ENCODE measurements around the gene ZNF618. TPM values are rescaled to one million over a fixed set of nuclear protein-coding genes. Genes with fewer than 3 reads are reported as not detected.
A peak's percentile ranks its signal among the peaks of the same experiment; 100 is the strongest.

The ZNF618 gene
- total RNA-seq, 1 donor from 2014 or later = 3.9 TPM

DNA sequence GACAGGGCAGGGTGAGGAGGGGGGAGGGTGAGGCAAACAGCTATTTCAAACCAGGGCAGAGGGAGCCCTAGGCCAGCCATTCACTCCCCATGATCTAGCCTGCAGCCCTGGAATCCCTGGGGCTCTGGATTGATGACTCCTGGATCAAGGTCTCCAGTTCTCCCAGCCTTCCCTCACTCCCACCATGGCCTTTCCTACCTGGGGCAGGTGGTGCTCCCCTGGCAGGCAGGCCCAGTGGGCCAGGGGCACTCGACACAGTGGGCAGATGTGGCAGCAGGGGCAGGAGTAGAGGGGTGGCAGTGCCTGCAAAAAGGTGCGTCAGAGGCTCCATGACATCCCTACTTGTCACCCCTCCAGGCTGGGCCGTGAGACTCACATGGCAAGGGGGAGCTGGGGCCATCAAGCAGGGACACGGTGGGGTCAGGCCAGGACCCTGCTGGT, 216.9 kb downstream of the ZNF618 start:
- H3K4me3 ChIP-seq (ENCODE audit: low read depth, low read length) = no peak overlapping the region
- TF ChIP-seq, protein P1, sequence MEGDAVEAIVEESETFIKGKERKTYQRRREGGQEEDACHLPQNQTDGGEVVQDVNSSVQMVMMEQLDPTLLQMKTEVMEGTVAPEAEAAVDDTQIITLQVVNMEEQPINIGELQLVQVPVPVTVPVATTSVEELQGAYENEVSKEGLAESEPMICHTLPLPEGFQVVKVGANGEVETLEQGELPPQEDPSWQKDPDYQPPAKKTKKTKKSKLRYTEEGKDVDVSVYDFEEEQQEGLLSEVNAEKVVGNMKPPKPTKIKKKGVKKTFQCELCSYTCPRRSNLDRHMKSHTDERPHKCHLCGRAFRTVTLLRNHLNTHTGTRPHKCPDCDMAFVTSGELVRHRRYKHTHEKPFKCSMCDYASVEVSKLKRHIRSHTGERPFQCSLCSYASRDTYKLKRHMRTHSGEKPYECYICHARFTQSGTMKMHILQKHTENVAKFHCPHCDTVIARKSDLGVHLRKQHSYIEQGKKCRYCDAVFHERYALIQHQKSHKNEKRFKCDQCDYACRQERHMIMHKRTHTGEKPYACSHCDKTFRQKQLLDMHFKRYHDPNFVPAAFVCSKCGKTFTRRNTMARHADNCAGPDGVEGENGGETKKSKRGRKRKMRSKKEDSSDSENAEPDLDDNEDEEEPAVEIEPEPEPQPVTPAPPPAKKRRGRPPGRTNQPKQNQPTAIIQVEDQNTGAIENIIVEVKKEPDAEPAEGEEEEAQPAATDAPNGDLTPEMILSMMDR (conservative IDR thresholded peaks at IDR 0.05; ENCODE audit: low read depth, low read length) = no peak

DNA sequence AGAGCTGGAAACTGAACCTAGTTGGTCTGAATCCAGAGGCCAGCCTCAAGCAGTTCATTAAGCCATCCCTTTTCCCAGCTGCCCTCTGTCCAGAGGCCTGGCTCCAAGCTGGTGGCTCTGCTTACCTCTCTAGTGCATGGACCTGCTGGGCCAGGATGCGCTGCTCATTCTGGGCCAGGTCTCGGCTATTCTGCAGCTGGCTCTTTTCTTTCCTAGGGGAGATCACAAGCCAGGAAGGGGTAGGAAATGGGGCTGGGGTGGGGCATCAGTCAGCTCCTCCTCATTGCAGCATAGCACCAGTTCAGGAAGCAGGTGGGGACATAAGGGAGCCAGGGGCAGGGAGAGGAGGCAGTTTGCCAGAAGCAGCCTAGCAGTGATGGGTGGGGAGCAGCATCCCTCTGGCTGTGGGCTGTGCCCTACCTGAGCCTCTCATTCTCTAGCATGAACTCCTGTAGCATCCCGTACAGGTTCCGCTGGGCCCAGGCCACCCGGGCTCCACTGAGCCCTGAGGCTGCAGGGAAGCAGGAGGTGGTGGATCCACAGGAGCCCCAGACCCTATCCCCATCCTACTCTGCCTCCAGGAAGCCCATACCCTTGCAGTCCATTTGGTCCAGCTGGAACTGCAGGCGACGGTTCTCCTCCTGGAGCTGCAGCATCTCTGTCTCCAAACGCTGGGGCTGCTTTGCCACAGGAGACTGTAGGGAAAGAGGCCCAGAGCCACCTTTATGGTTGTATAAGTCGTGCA, 217.8 kb downstream of the ZNF618 start:
- H3K4me3 ChIP-seq (ENCODE audit: low read depth, low read length) = no peak overlapping the region
- DNase-seq (ENCODE audit: low read depth) = no peak
- TF ChIP-seq, protein P1 (conservative IDR thresholded peaks at IDR 0.05; ENCODE audit: low read depth, low read length) = no peak

More for the DNA sequence above, 216.9 kb downstream of the ZNF618 start:
- DNase-seq (ENCODE audit: low read depth) = no peak

DNA sequence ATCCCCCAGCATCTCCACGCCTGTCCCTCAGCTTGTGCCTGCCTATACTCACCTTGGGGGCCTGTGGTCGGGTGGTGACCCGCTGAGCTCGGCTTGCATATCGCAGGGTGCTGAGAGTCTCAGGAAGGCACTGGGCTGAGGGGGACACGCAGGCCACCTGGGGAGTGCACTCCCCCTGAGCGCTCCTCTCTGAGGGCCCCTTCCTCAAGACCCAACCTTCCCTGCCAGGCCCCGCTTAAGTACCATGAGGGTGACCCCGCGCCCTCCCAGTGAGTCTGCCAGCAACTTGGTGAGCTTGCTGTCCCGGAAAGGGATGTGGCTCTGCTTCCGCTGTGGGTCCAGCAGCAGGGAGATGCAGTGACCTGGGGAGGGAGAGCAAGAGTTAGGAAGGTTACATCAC, 218.9 kb downstream of the ZNF618 start:
- no peak for DNase-seq (ENCODE audit: low read depth)
- no peak overlapping the region for H3K4me3 ChIP-seq (ENCODE audit: low read depth, low read length)
- TF ChIP-seq, protein P1 (conservative IDR thresholded peaks at IDR 0.05; ENCODE audit: low read depth, low read length) = no peak

DNA sequence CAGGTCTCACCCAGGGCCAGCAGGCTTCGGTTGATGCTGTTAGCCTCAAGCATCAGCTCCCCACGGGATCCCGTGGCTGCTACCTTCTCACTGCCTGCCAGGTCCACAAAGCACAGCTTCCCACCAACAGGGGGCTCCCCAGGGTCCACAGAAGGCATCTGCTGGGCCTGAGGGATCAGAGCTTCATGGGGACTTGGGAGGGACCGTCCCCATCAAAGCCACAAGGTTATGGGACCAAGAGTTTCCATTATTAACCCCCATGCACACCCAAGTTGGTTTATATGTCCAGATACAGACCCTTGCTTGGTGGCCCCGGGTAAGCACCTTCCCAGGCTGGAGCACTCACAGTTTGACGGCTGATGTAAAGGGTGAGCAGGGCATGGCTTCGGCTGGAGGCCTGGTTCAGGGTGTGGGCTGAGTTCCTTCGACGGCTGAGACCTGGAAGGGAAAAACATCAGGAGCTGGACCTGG, 220.0 kb downstream of the ZNF618 start:
- TF ChIP-seq, protein P1 (conservative IDR thresholded peaks at IDR 0.05; ENCODE audit: low read depth, low read length) = peak; percentile 47
- H3K4me3 ChIP-seq (ENCODE audit: low read depth, low read length) = no peak overlapping the region
- no peak for DNase-seq (ENCODE audit: low read depth)

DNA sequence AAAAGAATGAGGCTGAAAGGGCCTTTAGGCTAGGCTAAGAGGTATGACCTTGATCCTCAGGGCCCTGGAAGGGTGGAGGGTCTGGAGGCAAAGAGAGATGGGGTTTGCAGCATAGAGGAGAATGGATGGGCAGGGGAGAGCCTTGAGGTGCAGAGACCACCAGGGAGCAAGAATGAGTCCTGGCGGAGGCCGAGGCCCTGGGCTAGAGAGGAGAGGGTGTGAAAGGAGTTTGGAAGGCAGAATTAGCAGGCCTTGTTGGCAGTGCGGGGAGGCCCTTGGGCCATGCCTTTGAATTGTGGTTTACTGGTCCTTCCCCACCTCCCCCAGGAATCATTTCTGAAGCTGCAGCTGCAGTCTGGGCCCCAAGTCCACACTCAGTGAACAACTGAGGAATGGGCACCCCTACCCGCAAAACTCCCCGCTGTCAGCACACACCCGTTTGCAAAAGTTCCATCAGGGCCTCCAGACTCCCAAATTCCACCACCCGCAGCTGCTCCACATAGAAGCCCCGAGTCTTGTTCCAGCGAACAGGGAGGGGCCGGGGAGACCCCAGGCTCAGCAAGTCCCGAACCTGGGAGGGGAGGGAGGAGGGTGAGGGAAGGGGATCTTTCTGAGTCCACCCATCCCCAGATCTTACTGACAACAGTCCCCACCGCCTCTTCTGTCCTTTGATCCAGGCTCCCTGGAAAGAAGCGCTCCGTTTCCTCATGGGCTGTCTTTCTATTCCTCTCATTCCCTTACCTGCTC, 220.9 kb downstream of the ZNF618 start:
- TF ChIP-seq, protein P1 (conservative IDR thresholded peaks at IDR 0.05; ENCODE audit: low read depth, low read length) = no peak
- peak overlapping the region; percentile 79 for H3K4me3 ChIP-seq (ENCODE audit: low read depth, low read length)
- no peak for DNase-seq (ENCODE audit: low read depth)

DNA sequence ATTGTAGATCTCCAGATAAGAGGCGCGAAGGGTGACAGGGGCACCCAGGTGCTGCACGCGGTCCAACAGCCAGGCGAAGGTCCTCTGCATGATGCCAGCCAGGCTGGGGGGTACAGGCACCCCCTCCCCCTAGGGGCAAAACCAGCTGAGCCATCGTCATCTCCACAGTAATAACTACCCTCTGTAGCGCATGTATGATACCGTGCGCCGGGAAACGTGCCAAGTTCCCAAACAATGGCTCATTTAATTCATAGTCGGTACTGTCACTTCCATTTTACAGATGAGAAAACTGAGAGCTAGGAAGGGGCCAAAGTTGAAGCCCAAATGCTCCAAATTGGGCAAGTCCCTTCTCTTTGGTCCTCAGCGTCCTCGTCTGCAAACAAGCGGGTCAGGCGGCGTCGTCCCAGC, 221.5 kb downstream of the ZNF618 start:
- DNase-seq (ENCODE audit: low read depth) = no peak
- TF ChIP-seq, protein P1 (conservative IDR thresholded peaks at IDR 0.05; ENCODE audit: low read depth, low read length) = no peak
- peak overlapping the region; percentile 79 for H3K4me3 ChIP-seq (ENCODE audit: low read depth, low read length)

All from epithelial cell of proximal tubule (primary cell).